Prostate gland (tissue), 2 donors: ENCODE results near the gene SLC24A3.

Source experiments
- CTCF ChIP-seq, 4 experiments: fragments of 200-600 bp in 2 of 4; fragments of 450-650 bp in 2 of 4; sonication (generic) in 2 of 4; IDR thresholded peaks; 1 replicate in 3 of 4; 2 replicates in 1 of 4; pipeline ENCODE4 v1.5.1; 2016 to 2019; ENCODE audit warnings: antibody characterized with exemption in 4 of 4, mild to moderate bottlenecking in 2 of 4, moderate library complexity in 2 of 4
- POLR2A ChIP-seq: fragments of 450-650 bp; IDR thresholded peaks from one replicate; pipeline ENCODE4 v1.6.1; 2016; ENCODE audit warnings: antibody characterized with exemption, mild to moderate bottlenecking
- POLR2AphosphoS5 ChIP-seq: sonication (generic); formaldehyde crosslinking; IDR thresholded peaks from one replicate; pipeline ENCODE4 v1.6.1; 2017; ENCODE audit warnings: antibody characterized with exemption

GRCh38 chr20:19212469-19212815 lies at the start of gene SLC24A3:
- TF ChIP-seq CTCF (IDR thresholded peaks at IDR 0.05) = no peak
- TF ChIP-seq POLR2A = no peak
- no peak for TF ChIP-seq POLR2AphosphoS5
